Measurements from ENCODE around the gene DEGS2. TPM values are rescaled to one million over a fixed set of nuclear protein-coding genes. Genes with fewer than 3 reads are reported as not detected.
A peak's percentile ranks its signal among the peaks of the same experiment; 100 is the strongest.
"Not testable (repeated sequence)": the region's sequence is repeated elsewhere in the genome, so short reads cannot be mapped to it uniquely, and the experiment has no call there.

Gene DEGS2
- total RNA-seq, 6 donors from 2014 or later, result 2.0 to 19.9 (median 5.4) TPM

GRCh38 chr14:100165376-100165775, 5.9 kb upstream of the DEGS2 start:
- H3K4me1 ChIP-seq, result peaks cover 7 to 11% (median 10%) of the 10 kb centered on the region in 4 donors
- DNase-seq, result peak; percentile 56 to 88
- TF ChIP-seq, protein P1, sequence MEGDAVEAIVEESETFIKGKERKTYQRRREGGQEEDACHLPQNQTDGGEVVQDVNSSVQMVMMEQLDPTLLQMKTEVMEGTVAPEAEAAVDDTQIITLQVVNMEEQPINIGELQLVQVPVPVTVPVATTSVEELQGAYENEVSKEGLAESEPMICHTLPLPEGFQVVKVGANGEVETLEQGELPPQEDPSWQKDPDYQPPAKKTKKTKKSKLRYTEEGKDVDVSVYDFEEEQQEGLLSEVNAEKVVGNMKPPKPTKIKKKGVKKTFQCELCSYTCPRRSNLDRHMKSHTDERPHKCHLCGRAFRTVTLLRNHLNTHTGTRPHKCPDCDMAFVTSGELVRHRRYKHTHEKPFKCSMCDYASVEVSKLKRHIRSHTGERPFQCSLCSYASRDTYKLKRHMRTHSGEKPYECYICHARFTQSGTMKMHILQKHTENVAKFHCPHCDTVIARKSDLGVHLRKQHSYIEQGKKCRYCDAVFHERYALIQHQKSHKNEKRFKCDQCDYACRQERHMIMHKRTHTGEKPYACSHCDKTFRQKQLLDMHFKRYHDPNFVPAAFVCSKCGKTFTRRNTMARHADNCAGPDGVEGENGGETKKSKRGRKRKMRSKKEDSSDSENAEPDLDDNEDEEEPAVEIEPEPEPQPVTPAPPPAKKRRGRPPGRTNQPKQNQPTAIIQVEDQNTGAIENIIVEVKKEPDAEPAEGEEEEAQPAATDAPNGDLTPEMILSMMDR (IDR thresholded peaks at IDR 0.05), result peak in 3 of 6 experiments; percentile 22 to 43 (median 33)
- TF ChIP-seq EP300 (IDR thresholded peaks at IDR 0.05), result no peak

DNA sequence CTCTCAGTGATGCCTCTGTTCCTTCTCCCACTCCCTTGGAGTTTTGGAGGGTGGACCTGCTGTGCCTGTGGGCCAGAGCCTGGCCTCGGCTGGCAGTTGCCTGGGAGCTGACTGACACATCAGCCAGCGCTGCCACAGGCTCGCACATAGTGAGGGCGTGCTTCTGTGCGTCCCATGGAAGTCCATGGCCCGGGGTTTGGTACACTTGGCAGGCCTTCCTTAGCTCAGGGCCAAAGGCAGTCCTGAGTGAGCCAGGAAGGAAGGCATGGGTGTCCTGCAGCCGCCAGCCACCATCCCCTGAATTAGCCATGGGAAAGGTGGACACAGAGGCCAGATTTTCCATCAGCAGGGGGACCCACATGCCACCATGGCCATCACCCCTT, 1.1 kb upstream of the DEGS2 start:
- no peak overlapping the region for H3K4me3 ChIP-seq
- TF ChIP-seq POLR2A (IDR thresholded peaks at IDR 0.05) (no peak), POLR2AphosphoS5 (IDR thresholded peaks at IDR 0.05) (no peak), EP300 (IDR thresholded peaks at IDR 0.05) (no peak)
- TF ChIP-seq, protein P1 (IDR thresholded peaks at IDR 0.05), result no peak
- H3K4me1 ChIP-seq, result peaks cover 15 to 31% (median 24%) of the 10 kb centered on the region in 4 donors
- DNase-seq, result peak in 1 of 2 donors; percentile 41
- H3K27ac ChIP-seq, result no peak overlapping the region
- no peaks in the 10 kb centered on the region for H3K36me3 ChIP-seq
- 95% methylated on average over 7 of the region's 7 CpGs; no CpG with 5 or more reads in 1 of the 2 donors for WGBS, 2 donors
- H3K9me3 ChIP-seq, result no peaks in the 10 kb centered on the region
- peaks cover 0 to 16% (median 11%) of the 10 kb centered on the region in 4 donors for H3K27me3 ChIP-seq
- no peak for ATAC-seq (ENCODE audit: low FRiP score in 2 of 2)

More at GRCh38 chr14:100165376-100165775, 5.9 kb upstream of the DEGS2 start:
- ATAC-seq (ENCODE audit: low FRiP score in 2 of 2), result peak; percentile 41 to 59
- H3K9me3 ChIP-seq, result no peaks in the 10 kb centered on the region
- no peaks in the 10 kb centered on the region for H3K36me3 ChIP-seq
- H3K4me3 ChIP-seq, result peak overlapping the region in 1 of 4 donors; percentile 16
- peaks cover 0 to under 1% (median 0%) of the 10 kb centered on the region in 4 donors for H3K27me3 ChIP-seq
- H3K27ac ChIP-seq, result no peak overlapping the region
- 52 to 81% methylated on average over 9 to 26 of the region's 27 CpGs for WGBS, 2 donors

DNA sequence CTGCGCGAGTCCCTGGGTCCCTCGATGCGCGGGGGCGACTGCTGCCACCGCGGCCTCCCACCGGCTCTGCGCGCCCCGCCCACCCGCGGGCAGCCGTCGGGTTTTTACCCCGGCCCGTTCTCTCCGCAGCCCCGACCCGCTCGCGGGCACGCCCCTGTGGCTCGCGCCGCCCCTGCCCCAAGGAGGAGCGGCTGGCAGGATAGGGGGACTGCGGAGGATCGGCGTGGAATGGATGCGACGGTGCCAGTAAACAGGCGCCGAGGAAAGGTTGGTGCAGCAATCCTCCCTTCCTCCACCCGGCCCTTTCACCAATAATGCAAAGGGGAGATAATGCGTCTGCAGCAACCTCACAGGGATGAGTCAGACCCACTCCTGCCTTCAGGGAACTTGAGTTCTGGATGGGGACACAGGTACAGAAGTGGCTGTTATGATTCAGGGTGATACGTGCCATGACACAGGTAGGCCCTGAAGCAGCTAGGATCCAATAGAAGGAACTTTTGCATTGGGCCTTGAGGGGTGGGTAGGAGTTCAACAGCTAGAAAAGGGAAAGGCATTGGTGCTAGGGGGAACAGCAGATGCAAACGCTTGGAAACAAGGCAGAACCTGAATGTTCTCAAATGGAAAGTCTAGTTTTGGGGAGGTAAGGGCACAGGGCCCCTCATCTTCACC, 554 bp upstream of the DEGS2 start:
- H3K4me3 ChIP-seq, result peak overlapping the region in 3 of 4 donors; percentile 47 to 60 (median 58)
- H3K36me3 ChIP-seq, result no peaks in the 10 kb centered on the region
- TF ChIP-seq POLR2AphosphoS5 (IDR thresholded peaks at IDR 0.05), result no peak
- TF ChIP-seq EP300 (IDR thresholded peaks at IDR 0.05), result no peak
- TF ChIP-seq POLR2A (IDR thresholded peaks at IDR 0.05), result no peak
- TF ChIP-seq, protein P1 (IDR thresholded peaks at IDR 0.05), result no peak
- peaks cover 0 to 3% (median 1%) of the 10 kb centered on the region in 4 donors for H3K9me3 ChIP-seq
- peak in 1 of 2 donors; percentile 15 for ATAC-seq (ENCODE audit: low FRiP score in 2 of 2)
- peaks cover 15 to 31% (median 24%) of the 10 kb centered on the region in 4 donors for H3K4me1 ChIP-seq
- H3K27me3 ChIP-seq, result peaks cover 0 to 16% (median 11%) of the 10 kb centered on the region in 4 donors
- 19 to 29% methylated on average over 10 to 30 of the region's 39 CpGs for WGBS, 2 donors
- no peak for DNase-seq
- H3K27ac ChIP-seq, result no peak overlapping the region

DNA sequence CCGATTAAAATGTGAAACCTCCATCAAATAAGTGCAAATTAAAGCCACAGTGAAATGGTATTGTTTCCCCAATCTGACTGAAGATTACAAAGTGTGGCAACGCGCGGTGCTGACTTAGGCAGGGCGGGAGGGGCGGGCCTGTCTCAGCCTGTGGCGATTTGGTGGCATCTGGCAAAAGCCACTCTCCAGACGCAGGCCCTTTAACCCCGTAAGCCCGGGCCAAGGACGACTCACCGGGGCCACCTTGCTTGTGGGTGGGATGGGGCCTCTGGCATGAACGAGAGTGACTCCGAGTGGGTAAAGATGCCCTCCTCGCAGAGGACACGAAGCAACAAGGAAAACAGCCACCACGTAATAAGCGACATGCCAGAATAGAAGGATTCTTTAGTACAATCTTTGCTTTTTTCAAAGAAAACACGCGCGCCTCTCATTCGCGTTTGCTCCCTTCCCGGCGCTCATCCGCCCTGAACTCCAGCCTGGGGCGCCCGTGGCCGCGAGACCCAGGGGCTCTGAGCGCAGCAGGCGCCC, 815 bp downstream of the DEGS2 start:
- H3K27ac ChIP-seq, result no peak overlapping the region
- H3K27me3 ChIP-seq, result peaks cover 0 to 16% (median 11%) of the 10 kb centered on the region in 4 donors
- H3K4me1 ChIP-seq, result peaks cover 15 to 31% (median 24%) of the 10 kb centered on the region in 4 donors
- DNase-seq (no peak), ATAC-seq (ENCODE audit: low FRiP score in 2 of 2) (no peak)
- H3K9me3 ChIP-seq, result peaks cover 0 to 11% (median 6%) of the 10 kb centered on the region in 4 donors
- TF ChIP-seq POLR2AphosphoS5 (IDR thresholded peaks at IDR 0.05) (no peak), POLR2A (IDR thresholded peaks at IDR 0.05) (no peak), EP300 (IDR thresholded peaks at IDR 0.05) (no peak)
- TF ChIP-seq, protein P1 (IDR thresholded peaks at IDR 0.05), result no peak
- WGBS, 2 donors, result 29 to 39% methylated on average over 21 to 30 of the region's 32 CpGs
- peak overlapping the region in 3 of 4 donors; percentile 47 to 60 (median 58) for H3K4me3 ChIP-seq
- H3K36me3 ChIP-seq, result no peaks in the 10 kb centered on the region

GRCh38 chr14:100157548-100158232, 1.8 kb downstream of the DEGS2 start:
- peaks cover 15 to 31% (median 24%) of the 10 kb centered on the region in 4 donors for H3K4me1 ChIP-seq
- H3K27me3 ChIP-seq, result peaks cover 0 to 16% (median 11%) of the 10 kb centered on the region in 4 donors
- ATAC-seq (ENCODE audit: low FRiP score in 2 of 2); H3K36me3 ChIP-seq; H3K27ac ChIP-seq; DNase-seq; H3K4me3 ChIP-seq: not testable (repeated sequence)
- WGBS, 2 donors, result 88 to 89% methylated on average over 14 to 16 of the region's 16 CpGs
- peaks cover 0 to 11% (median 6%) of the 10 kb centered on the region in 4 donors for H3K9me3 ChIP-seq

Data from upper lobe of left lung (tissue), 6 donors.